HEK293 (cell line): Measurements from ENCODE around the gene PARK7.
A peak's percentile ranks its signal among the peaks of the same experiment; 100 is the strongest.

ENCODE experiments used
- CTCF ChIA-PET: fragments of 350-600 bp; formaldehyde crosslinking; extraction: SDS; loops from one replicate; lab custom pipeline; 2021; ENCODE audit warnings: antibody characterized with exemption; lab: Yijun Ruan, JAX
- POLR2A ChIA-PET: fragments of 300-600 bp; formaldehyde crosslinking; extraction: SDS; loops from one replicate; lab custom pipeline; 2020; ENCODE audit warnings: antibody characterized with exemption, inconsistent platforms; lab: Yijun Ruan, JAX
- H3K27ac ChIP-seq: fragments of 200-500 bp; sonication (Bioruptor generic); 2 replicates; pipeline ENCODE4 v1.5.1; 2014; ENCODE audit warnings: low read depth, low read length, control low read depth, inconsistent platforms; ENCODE audit errors: extremely low read depth
- H3K36me3 ChIP-seq, 2 experiments: fragments of 200-500 bp in 1 of 2; sonication (Bioruptor generic) in 1 of 2; 1 replicate in 1 of 2; 2 replicates in 1 of 2; pipeline ENCODE4 v1.5.1; 2014 to 2017; ENCODE audit warnings: inconsistent platforms in 2 of 2, low read length in 2 of 2; ENCODE audit not compliant: control insufficient read depth in 2 of 2, insufficient read depth in 1 of 2
- H3K4me1 ChIP-seq: fragments of 200-500 bp; sonication (Bioruptor generic); 2 replicates; pipeline ENCODE4 v1.5.1; 2014; ENCODE audit warnings: mild to moderate bottlenecking, low read length, inconsistent platforms; ENCODE audit not compliant: control insufficient read depth, insufficient read depth
- H3K4me3 ChIP-seq: 2 replicates; pipeline ENCODE4 v1.5.1; 2011; ENCODE audit warnings: low read depth, mild to moderate bottlenecking, control low read depth, low read length, moderate library complexity
- H3K9me3 ChIP-seq: fragments of 200-500 bp; sonication (Bioruptor generic); 2 replicates; pipeline ENCODE4 v1.5.1; 2014; ENCODE audit warnings: low read depth, low read length, inconsistent platforms; ENCODE audit not compliant: control insufficient read depth, insufficient read depth
- GFI1B ChIP-seq: fragments of 450-650 bp; formaldehyde crosslinking; IDR thresholded peaks from 2 replicates; pipeline ENCODE4 v1.5.1; 2016; ENCODE audit warnings: missing biosample characterization, missing genetic modification characterization
- GLIS1 ChIP-seq: fragments of 450-650 bp; formaldehyde crosslinking; IDR thresholded peaks from 2 replicates; pipeline ENCODE4 v1.5.1; 2016; ENCODE audit warnings: missing biosample characterization, missing genetic modification characterization
- KLF9 ChIP-seq: fragments of 450-650 bp; formaldehyde crosslinking; IDR thresholded peaks from 2 replicates; pipeline ENCODE4 v1.5.1; 2016; ENCODE audit warnings: missing biosample characterization, missing genetic modification characterization, low read depth
- MEIS1 ChIP-seq: sonication (generic); formaldehyde crosslinking; IDR thresholded peaks from 2 replicates; pipeline ENCODE4 v1.8.1; 2022; ENCODE audit warnings: missing genetic modification reagents, mild to moderate bottlenecking, borderline replicate concordance
- MZF1 ChIP-seq: fragments of 450-650 bp; formaldehyde crosslinking; IDR thresholded peaks from 2 replicates; pipeline ENCODE4 v1.5.1; 2017; ENCODE audit warnings: missing biosample characterization, missing genetic modification characterization, borderline replicate concordance
- PRDM1 ChIP-seq: fragments of 450-650 bp; formaldehyde crosslinking; IDR thresholded peaks from 2 replicates; pipeline ENCODE4; 2016; ENCODE audit warnings: missing biosample characterization, missing genetic modification characterization
- SCRT2 ChIP-seq: fragments of 450-650 bp; formaldehyde crosslinking; IDR thresholded peaks from 2 replicates; pipeline ENCODE4 v1.5.1; 2016; ENCODE audit warnings: missing biosample characterization, missing genetic modification characterization
- WT1 ChIP-seq: fragments of 450-650 bp; formaldehyde crosslinking; IDR thresholded peaks from 2 replicates; pipeline ENCODE4 v1.5.1; 2016; ENCODE audit warnings: missing biosample characterization, missing genetic modification characterization
- ZBTB8A ChIP-seq: fragments of 450-650 bp; formaldehyde crosslinking; IDR thresholded peaks from 2 replicates; pipeline ENCODE4 v1.5.1; 2016; ENCODE audit warnings: missing biosample characterization, missing genetic modification characterization
- ZNF148 ChIP-seq: fragments of 450-650 bp; formaldehyde crosslinking; IDR thresholded peaks from 2 replicates; pipeline ENCODE4 v1.5.0; 2017; ENCODE audit warnings: missing biosample characterization, missing genetic modification characterization, borderline replicate concordance
- ZNF155 ChIP-seq: fragments of 450-650 bp; formaldehyde crosslinking; IDR thresholded peaks from 2 replicates; pipeline ENCODE4 v1.5.1; 2016; ENCODE audit warnings: missing biosample characterization, missing genetic modification characterization
- ZNF202 ChIP-seq: fragments of 450-650 bp; formaldehyde crosslinking; IDR thresholded peaks from 2 replicates; pipeline ENCODE4 v1.5.1; 2016; ENCODE audit warnings: missing biosample characterization, missing genetic modification characterization, borderline replicate concordance
- ZNF266 ChIP-seq: fragments of 450-650 bp; formaldehyde crosslinking; IDR thresholded peaks from 2 replicates; pipeline ENCODE4 v1.5.1; 2016; ENCODE audit warnings: missing biosample characterization, missing genetic modification characterization, low read depth
- ZNF354C ChIP-seq: fragments of 450-650 bp; formaldehyde crosslinking; IDR thresholded peaks from 2 replicates; pipeline ENCODE4 v1.5.1; 2016; ENCODE audit warnings: missing biosample characterization, missing genetic modification characterization, low read depth, borderline replicate concordance
- ZNF394 ChIP-seq: fragments of 450-650 bp; formaldehyde crosslinking; IDR thresholded peaks from 2 replicates; pipeline ENCODE4 v1.5.1; 2016; ENCODE audit warnings: missing biosample characterization, missing genetic modification characterization, mild to moderate bottlenecking, moderate library complexity, borderline replicate concordance
- ZNF423 ChIP-seq: fragments of 450-650 bp; formaldehyde crosslinking; IDR thresholded peaks from 2 replicates; pipeline ENCODE4 v1.5.1; 2016; ENCODE audit warnings: missing biosample characterization, missing genetic modification characterization
- ZNF426 ChIP-seq: fragments of 450-650 bp; formaldehyde crosslinking; IDR thresholded peaks from 2 replicates; pipeline ENCODE4 v1.5.1; 2017; ENCODE audit warnings: missing biosample characterization, missing genetic modification characterization, mild to moderate bottlenecking, inconsistent platforms, moderate library complexity
- ZNF449 ChIP-seq: fragments of 450-650 bp; formaldehyde crosslinking; IDR thresholded peaks from 2 replicates; pipeline ENCODE4 v1.5.1; 2017; ENCODE audit warnings: missing biosample characterization, mild to moderate bottlenecking, missing genetic modification characterization, moderate library complexity
- ZNF707 ChIP-seq: fragments of 450-650 bp; formaldehyde crosslinking; IDR thresholded peaks from 2 replicates; pipeline ENCODE4 v1.5.1; 2016; ENCODE audit warnings: missing biosample characterization, missing genetic modification characterization
- ZNF76 ChIP-seq: fragments of 450-650 bp; formaldehyde crosslinking; IDR thresholded peaks from 2 replicates; pipeline ENCODE4; 2016; ENCODE audit warnings: low read depth, missing biosample characterization, missing genetic modification characterization, borderline replicate concordance
- ZNF830 ChIP-seq: fragments of 450-650 bp; IDR thresholded peaks from 2 replicates; pipeline ENCODE4 v1.5.0; 2018; ENCODE audit warnings: missing biosample characterization, missing genetic modification characterization, low read depth, mild to moderate bottlenecking, moderate library complexity
- TF ChIP-seq, protein P1 (sequence below): fragments of 450-650 bp; formaldehyde crosslinking; IDR thresholded peaks from 2 replicates; pipeline ENCODE4 v1.5.1; 2016; ENCODE audit warnings: missing biosample characterization, missing genetic modification characterization
- TF ChIP-seq, protein P2 (sequence below): fragments of 450-650 bp; IDR thresholded peaks from 2 replicates; pipeline ENCODE4 v1.5.1; 2018; ENCODE audit warnings: missing biosample characterization, mild to moderate bottlenecking, missing genetic modification characterization
- TF ChIP-seq, protein P3 (sequence below): fragments of 450-650 bp; formaldehyde crosslinking; IDR thresholded peaks from 2 replicates; pipeline ENCODE4 v1.5.1; 2017; ENCODE audit warnings: missing biosample characterization, missing genetic modification characterization

PARK7 gene

DNA sequence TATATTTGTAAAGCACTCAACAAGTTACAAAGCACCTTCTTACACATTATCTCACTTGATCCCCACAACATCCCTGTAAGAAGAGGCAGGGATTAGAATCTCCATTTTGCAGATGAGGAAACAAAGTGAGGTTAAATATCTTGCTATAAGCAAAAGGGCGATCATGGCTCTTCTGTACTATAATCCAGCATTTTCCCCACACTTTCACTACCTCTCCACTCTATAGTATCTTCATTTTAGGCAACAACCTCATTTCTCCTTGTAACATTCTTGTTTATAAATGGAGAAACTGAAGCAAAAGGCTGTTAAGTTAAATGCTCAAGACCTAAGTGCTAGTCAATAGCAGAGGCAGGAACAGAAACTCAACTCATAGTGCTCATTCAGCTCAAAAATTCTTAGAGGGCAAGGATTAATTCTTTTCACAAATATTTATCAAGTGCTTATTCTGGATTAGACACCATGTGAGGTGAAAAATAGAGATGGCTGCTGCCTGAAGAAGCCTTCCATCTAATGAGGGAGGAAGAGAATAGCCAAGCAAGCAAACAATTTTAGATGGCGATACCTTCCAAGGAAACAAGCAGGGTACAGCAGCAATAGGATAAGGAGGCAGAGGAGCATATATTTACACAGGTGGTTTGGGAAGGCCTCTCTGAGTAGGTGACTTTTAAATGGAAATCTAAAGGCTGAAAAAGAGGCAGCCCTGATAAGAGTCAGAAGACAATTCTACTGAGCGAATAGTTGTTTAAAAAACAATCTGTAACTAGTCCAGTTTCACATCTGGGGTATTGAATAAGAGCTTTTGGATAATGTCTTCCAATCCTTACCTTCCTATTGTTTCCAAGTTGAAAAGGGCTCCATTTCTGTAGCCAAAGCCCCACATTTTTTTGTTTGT is 61.1 kb downstream of the PARK7 start:
- POLR2A ChIA-PET = no interaction called here
- no peaks in the 10 kb centered on the region for H3K9me3 ChIP-seq
- no peaks in the 10 kb centered on the region for H3K36me3 ChIP-seq
- CTCF ChIA-PET = interaction anchor here (1.2 kb wide), 1 partner anchor 47 kb away, joined by 5 read pairs; no protein-coding TSS in a partner anchor
- H3K27ac ChIP-seq = no peak overlapping the region
- H3K4me1 ChIP-seq = peaks cover 44% of the 10 kb centered on the region
- no peak for TF ChIP-seq ZBTB8A (tag by site-specific recombination)
- 0 out of 2 replicates have a peak, but pooled peaks have one; percentile 6 for TF ChIP-seq SCRT2 (tag by site-specific recombination)
- TF ChIP-seq ZNF707 (tag by site-specific recombination) = no peak
- TF ChIP-seq ZNF449 (tag by site-specific recombination) = no peak
- TF ChIP-seq, protein P1, sequence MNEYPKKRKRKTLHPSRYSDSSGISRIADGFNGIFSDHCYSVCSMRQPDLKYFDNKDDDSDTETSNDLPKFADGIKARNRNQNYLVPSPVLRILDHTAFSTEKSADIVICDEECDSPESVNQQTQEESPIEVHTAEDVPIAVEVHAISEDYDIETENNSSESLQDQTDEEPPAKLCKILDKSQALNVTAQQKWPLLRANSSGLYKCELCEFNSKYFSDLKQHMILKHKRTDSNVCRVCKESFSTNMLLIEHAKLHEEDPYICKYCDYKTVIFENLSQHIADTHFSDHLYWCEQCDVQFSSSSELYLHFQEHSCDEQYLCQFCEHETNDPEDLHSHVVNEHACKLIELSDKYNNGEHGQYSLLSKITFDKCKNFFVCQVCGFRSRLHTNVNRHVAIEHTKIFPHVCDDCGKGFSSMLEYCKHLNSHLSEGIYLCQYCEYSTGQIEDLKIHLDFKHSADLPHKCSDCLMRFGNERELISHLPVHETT (tag by site-specific recombination) = no peak
- peak; percentile 51 for TF ChIP-seq PRDM1 (tag by site-specific recombination)
- peak; percentile 57; the same call in 1 of the 2 replicates for TF ChIP-seq MZF1 (tag by site-specific recombination)
- TF ChIP-seq ZNF426 (tag by site-specific recombination) = no peak
- TF ChIP-seq ZNF266 (tag by site-specific recombination) = no peak
- TF ChIP-seq ZNF148 = no peak
- no peak for TF ChIP-seq MEIS1
- no peak for TF ChIP-seq ZNF354C (tag by site-specific recombination)
- TF ChIP-seq, all 188 proteins: peak for 3
- no peak overlapping the region for H3K4me3 ChIP-seq

DNA sequence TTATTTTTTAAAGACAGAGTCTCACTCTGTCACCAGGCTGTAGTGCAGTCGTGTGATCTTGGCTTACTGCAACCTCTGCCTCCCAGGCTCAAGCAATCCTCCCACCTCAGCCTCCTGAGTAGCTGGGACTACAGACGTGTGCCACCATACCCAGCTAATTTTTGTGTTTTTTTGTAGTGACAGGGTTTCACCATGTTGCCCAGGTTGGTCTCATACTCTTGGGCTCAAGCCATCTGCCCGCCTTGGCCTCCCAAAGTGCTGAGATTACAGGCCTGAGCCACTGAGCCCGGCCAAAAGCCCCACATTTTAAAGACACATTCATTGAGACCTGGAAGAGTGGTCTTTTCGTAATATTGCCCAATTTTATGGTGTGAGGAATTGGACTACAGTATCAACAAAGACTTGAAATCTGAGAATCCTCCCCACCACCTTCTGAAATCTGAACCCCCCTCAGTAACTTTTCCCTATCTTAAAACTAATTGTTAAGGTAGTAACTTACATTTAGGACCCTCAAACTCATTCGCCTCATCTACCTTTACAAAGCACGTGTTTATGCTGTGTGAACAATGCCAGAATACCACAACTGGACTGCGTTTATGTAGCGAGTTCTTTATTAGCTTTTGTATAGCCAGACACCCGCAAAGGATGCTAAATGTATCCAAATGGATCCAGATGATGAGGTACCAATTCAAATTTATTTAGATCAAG is 61.9 kb downstream of the PARK7 start:
- no peaks in the 10 kb centered on the region for H3K9me3 ChIP-seq
- no peaks in the 10 kb centered on the region for H3K36me3 ChIP-seq
- H3K27ac ChIP-seq = no peak overlapping the region
- no peak overlapping the region for H3K4me3 ChIP-seq
- ChIA-PET POLR2A (interaction anchor here (0.6 kb wide), 1 partner anchor 61 kb away, joined by 7 read pairs; no protein-coding TSS in a partner anchor), CTCF (interaction anchor here (1.2 to 1.8 kb wide), 3 partner anchors 41 to 48 kb away, joined by 4 to 5 read pairs (median 5); no protein-coding TSS in a partner anchor)
- peaks cover 45% of the 10 kb centered on the region for H3K4me1 ChIP-seq
- TF ChIP-seq ZNF76 (tag by site-specific recombination) (no peak), ZNF423 (tag by site-specific recombination) (no peak), WT1 (tag by site-specific recombination) (peak; percentile 71; the same call in 1 of the 2 replicates), ZNF394 (tag by site-specific recombination) (no peak), ZNF202 (tag by site-specific recombination) (no peak), GLIS1 (tag by site-specific recombination) (0 out of 2 replicates have a peak, but pooled peaks have one; percentile 15), GFI1B (no peak), KLF9 (tag by site-specific recombination) (no peak), ZNF155 (no peak), ZNF830 (tag by site-specific recombination) (no peak)
- TF ChIP-seq, protein P2, sequence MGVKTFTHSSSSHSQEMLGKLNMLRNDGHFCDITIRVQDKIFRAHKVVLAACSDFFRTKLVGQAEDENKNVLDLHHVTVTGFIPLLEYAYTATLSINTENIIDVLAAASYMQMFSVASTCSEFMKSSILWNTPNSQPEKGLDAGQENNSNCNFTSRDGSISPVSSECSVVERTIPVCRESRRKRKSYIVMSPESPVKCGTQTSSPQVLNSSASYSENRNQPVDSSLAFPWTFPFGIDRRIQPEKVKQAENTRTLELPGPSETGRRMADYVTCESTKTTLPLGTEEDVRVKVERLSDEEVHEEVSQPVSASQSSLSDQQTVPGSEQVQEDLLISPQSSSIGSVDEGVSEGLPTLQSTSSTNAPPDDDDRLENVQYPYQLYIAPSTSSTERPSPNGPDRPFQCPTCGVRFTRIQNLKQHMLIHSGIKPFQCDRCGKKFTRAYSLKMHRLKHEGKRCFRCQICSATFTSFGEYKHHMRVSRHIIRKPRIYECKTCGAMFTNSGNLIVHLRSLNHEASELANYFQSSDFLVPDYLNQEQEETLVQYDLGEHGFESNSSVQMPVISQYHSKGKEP (tag by site-specific recombination) = no peak
- TF ChIP-seq, protein P3, sequence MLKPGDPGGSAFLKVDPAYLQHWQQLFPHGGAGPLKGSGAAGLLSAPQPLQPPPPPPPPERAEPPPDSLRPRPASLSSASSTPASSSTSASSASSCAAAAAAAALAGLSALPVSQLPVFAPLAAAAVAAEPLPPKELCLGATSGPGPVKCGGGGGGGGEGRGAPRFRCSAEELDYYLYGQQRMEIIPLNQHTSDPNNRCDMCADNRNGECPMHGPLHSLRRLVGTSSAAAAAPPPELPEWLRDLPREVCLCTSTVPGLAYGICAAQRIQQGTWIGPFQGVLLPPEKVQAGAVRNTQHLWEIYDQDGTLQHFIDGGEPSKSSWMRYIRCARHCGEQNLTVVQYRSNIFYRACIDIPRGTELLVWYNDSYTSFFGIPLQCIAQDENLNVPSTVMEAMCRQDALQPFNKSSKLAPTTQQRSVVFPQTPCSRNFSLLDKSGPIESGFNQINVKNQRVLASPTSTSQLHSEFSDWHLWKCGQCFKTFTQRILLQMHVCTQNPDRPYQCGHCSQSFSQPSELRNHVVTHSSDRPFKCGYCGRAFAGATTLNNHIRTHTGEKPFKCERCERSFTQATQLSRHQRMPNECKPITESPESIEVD (tag by site-specific recombination) = no peak
